Naive thymus-derived CD8-positive, alpha-beta T cell (primary cell): ENCODE results near the gene CCL1. TPM values are rescaled to one million over a fixed set of nuclear protein-coding genes. Genes with fewer than 3 reads are reported as not detected.
"Not testable (repeated sequence)": the region's sequence is repeated elsewhere in the genome, so short reads cannot be mapped to it uniquely, and the experiment has no call there.

Source experiments
- ATAC-seq, 2 donors: fragments of 150-1000 bp; cut with Tn5 transposase in 1 of 2; sonication (Bioruptor Pico), chemical (Tn5 transposase) in 1 of 2; 1 replicate in 1 of 2; 2 replicates in 1 of 2; pipeline ENCODE4 v1.10.0; 2021; ENCODE audit warnings: mild to moderate bottlenecking in 2 of 2, moderate library complexity in 2 of 2
- POLR2A ChIA-PET: fragments of 350-600 bp; sonication (Branson Sonifier 250); formaldehyde crosslinking; loops from one replicate; lab custom pipeline; 2021; ENCODE audit warnings: antibody characterized with exemption; lab: Charles Lee
- DNase-seq, 10 donors: peaks; one replicate each; pipeline versions ENCODE4 v3.0.0 to v3.0.0-alpha.2; 2020 to 2022
- H3K27ac Mint-ChIP-seq, 10 donors: one replicate each; pipeline ENCODE4 v1.8.0; 2020 to 2022; ENCODE audit warnings: mild to moderate bottlenecking in 10 of 10, mixed read lengths in 10 of 10, moderate library complexity in 4 of 10, inconsistent platforms in 1 of 10
- H3K27me3 Mint-ChIP-seq, 5 donors: one replicate each; pipeline ENCODE4 v1.8.0; 2021 to 2022; ENCODE audit warnings: mixed read lengths in 5 of 5
- H3K36me3 Mint-ChIP-seq, 3 donors: one replicate each; pipeline ENCODE4 v1.8.0; 2020 to 2022; ENCODE audit warnings: mixed read lengths in 3 of 3, mild to moderate bottlenecking in 2 of 3, inconsistent platforms in 1 of 3
- H3K4me1 Mint-ChIP-seq, 4 donors: one replicate each; pipeline ENCODE4 v1.8.0; 2021 to 2022; ENCODE audit warnings: mixed read lengths in 4 of 4
- H3K4me3 Mint-ChIP-seq, 10 donors: one replicate each; pipeline ENCODE4 v1.8.0; 2020 to 2022; ENCODE audit warnings: mild to moderate bottlenecking in 10 of 10, mixed read lengths in 10 of 10, moderate library complexity in 6 of 10, inconsistent platforms in 1 of 10
- H3K9me3 Mint-ChIP-seq, 9 donors: one replicate each; pipeline ENCODE4 v1.8.0; 2020 to 2022; ENCODE audit warnings: mixed read lengths in 9 of 9, mild to moderate bottlenecking in 3 of 9, inconsistent platforms in 1 of 9, moderate library complexity in 1 of 9
- polyA plus RNA-seq, 3 donors: library from polyadenylated mRNA; unstranded; fragments of 300-500 nt; fragmentation: Illumina TruSeq; gene quantifications; one replicate each; pipeline ENCODE4 v1.2.3, GENCODE V29; 2021
- total RNA-seq, 8 experiments: library from RNA in 2 of 8; stranded (reverse) in 2 of 8; gene quantifications; one replicate each; pipeline ENCODE4 v1.2.3 and lab custom pipeline; 2021 to 2026

Gene CCL1
- total and polyA plus RNA-seq, 5 experiments from 2014 or later, result not detected

- ATAC-seq, result no peak
- Mint-ChIP-seq H3K4me1 (no peaks in the 10 kb centered on the region), H3K9me3 (no peaks in the 10 kb centered on the region), H3K4me3 (no peak overlapping the region), H3K36me3 (no peaks in the 10 kb centered on the region), H3K27ac (peak overlapping the region in 1 of 10 donors; percentile 24), H3K27me3 (peaks cover 14 to 62% (median 30%) of the 10 kb centered on the region in 5 donors)
- POLR2A ChIA-PET, result no interaction called here
- DNase-seq, result no peak
These were observed 21.1 kb downstream of the CCL1 start for GRCh38 chr17:34341916-34342315.

- Mint-ChIP-seq H3K27ac (no peak overlapping the region), H3K27me3 (peaks cover 14 to 59% (median 32%) of the 10 kb centered on the region in 5 donors), H3K9me3 (peaks cover 0 to 10% (median 0%) of the 10 kb centered on the region in 9 donors), H3K36me3 (no peaks in the 10 kb centered on the region), H3K4me3 (no peak overlapping the region), H3K4me1 (no peaks in the 10 kb centered on the region)
- POLR2A ChIA-PET, result no interaction called here
- no peak for DNase-seq
- ATAC-seq, result no peak
These were observed 23.8 kb downstream of the CCL1 start for GRCh38 chr17:34339138-34339770.

DNA sequence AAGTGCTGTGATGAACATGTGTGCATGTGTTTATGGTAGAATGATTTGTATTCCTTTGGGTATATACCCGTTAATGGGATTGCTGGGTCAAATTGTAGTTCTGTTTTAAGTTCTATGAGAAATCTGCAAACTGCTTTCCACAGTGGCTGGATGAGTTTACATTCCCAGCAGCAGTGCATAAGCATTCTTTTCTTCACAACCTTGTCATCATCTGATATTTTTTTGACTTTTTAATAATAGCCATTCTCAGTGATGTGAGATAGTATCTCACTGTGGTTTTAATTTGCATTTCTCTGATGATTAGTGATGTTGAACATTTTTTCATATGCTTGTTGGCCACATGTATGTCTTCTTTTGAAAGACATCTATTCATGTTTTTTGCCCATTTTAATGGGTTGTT is 25.3 kb downstream of the CCL1 start:
- DNase-seq, result no peak
- Mint-ChIP-seq H3K9me3 (peaks cover 0 to 10% (median 0%) of the 10 kb centered on the region in 9 donors), H3K4me3 (no peak overlapping the region), H3K4me1 (no peaks in the 10 kb centered on the region), H3K27ac (no peak overlapping the region), H3K27me3 (peaks cover 14 to 43% (median 27%) of the 10 kb centered on the region in 5 donors), H3K36me3 (no peaks in the 10 kb centered on the region)
- POLR2A ChIA-PET, result no interaction called here
- no peak for ATAC-seq

DNA sequence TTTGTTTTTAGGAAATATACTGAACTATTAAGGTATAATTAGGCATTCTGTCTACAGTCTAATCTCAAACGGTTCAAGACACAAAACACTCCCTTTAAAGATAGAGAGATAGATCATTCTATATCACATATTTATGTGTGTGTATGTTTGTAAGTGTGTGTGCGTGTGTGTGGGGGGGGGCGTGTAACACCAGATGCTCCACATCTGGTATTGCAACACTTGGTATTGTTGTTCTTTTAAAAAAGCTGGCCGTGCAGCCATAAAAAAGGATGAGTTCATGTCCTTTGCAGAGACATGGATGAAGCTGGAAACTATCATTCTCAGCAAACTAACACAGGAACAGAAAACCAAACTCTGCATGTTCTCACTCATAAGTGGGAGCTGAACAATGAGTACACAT is 35.5 kb downstream of the CCL1 start:
- H3K4me1 Mint-ChIP-seq, POLR2A ChIA-PET, DNase-seq, H3K4me3 Mint-ChIP-seq, ATAC-seq, H3K27ac Mint-ChIP-seq: not testable (repeated sequence)
- peaks cover 0 to 16% (median 0%) of the 10 kb centered on the region in 3 donors for H3K36me3 Mint-ChIP-seq
- peaks cover 6 to 31% (median 12%) of the 10 kb centered on the region in 5 donors for H3K27me3 Mint-ChIP-seq
- H3K9me3 Mint-ChIP-seq, result peaks cover 0 to 26% (median 9%) of the 10 kb centered on the region in 9 donors

DNA sequence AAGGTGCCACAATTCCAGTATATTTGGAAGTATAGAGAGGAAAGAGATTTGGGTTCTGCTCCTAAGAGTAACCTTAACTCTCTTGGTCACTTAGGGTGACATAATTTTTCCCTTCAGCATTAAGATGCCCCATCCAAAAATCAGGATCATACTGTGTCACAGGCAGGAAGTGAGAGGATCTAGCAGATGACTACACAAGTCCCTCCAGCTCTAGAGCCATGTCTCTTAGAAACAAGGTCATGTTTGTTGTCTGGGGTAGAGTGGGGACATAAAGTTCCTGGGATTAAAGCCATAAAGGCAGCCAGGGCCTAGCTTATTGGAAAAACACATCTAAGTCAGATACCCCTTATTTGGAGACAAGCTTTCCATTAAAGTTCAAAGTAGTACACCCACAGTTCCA is 41.1 kb downstream of the CCL1 start:
- H3K36me3 Mint-ChIP-seq, result peaks cover 0 to 16% (median 0%) of the 10 kb centered on the region in 3 donors
- no peak for ATAC-seq
- POLR2A ChIA-PET, result no interaction called here
- H3K9me3 Mint-ChIP-seq, result peaks cover 0 to 26% (median 9%) of the 10 kb centered on the region in 9 donors
- H3K4me3 Mint-ChIP-seq, result no peak overlapping the region
- H3K4me1 Mint-ChIP-seq, result no peaks in the 10 kb centered on the region
- no peak overlapping the region for H3K27ac Mint-ChIP-seq
- peaks cover 6 to 17% (median 16%) of the 10 kb centered on the region in 5 donors for H3K27me3 Mint-ChIP-seq
- no peak for DNase-seq

- ATAC-seq, result no peak
- H3K4me3 Mint-ChIP-seq, result no peak within 1 kb of the TSS
These were observed 44.0 kb downstream of the CCL1 start, which contains the start of gene CCL8 for GRCh38 chr17:34319039-34319483. Gene CCL8 (plus strand): TSS chr17:34319435. CDS start chr17:34319502, 67 bp downstream.

GRCh38 chr17:34318474-34318873 is 44.6 kb downstream of the CCL1 start:
- Mint-ChIP-seq H3K27ac (no peak overlapping the region), H3K4me1 (no peaks in the 10 kb centered on the region), H3K36me3 (no peaks in the 10 kb centered on the region), H3K9me3 (no peaks in the 10 kb centered on the region), H3K27me3 (peaks cover 3 to 15% (median 9%) of the 10 kb centered on the region in 5 donors), H3K4me3 (no peak overlapping the region)
- DNase-seq (no peak), ATAC-seq (no peak)
- POLR2A ChIA-PET, result no interaction called here

More at GRCh38 chr17:34319039-34319483, 44.0 kb downstream of the CCL1 start, which contains the start of gene CCL8:
- H3K4me1 Mint-ChIP-seq, result no peaks in the 10 kb centered on the region
- H3K27me3 Mint-ChIP-seq, result peaks cover 2 to 10% (median 9%) of the 10 kb centered on the region in 5 donors
- H3K36me3 Mint-ChIP-seq, result no peaks in the 10 kb centered on the region
- no peak for DNase-seq
- POLR2A ChIA-PET, result no interaction called here
- H3K9me3 Mint-ChIP-seq, result peaks cover 0 to 5% (median 0%) of the 10 kb centered on the region in 9 donors
- H3K27ac Mint-ChIP-seq, result no peak within 1 kb of the TSS

GRCh38 chr17:34314279-34314678 is 48.8 kb downstream of the CCL1 start:
- POLR2A ChIA-PET, result no interaction called here
- no peak overlapping the region for H3K4me3 Mint-ChIP-seq

DNA sequence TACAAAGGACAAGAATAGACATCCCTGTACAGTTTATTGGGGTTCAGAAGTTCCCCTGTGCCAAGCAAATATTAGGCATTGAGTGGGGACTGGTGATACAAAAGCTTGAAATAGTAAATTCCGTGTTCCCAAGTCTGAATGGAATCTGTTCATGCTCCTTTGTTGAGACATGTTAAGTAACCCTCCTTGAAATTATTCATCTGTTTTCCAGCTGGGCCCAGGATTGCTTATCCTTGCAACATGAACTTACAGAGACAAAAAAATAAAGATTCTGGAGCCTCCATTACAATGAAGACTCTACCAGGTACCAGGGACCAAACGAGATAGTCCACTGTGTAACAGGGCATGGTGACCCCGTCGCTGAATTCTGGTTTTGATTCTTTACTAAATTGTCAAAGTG is 49.9 kb downstream of the CCL1 start:
- Mint-ChIP-seq H3K9me3 (no peaks in the 10 kb centered on the region), H3K36me3 (no peaks in the 10 kb centered on the region), H3K27me3 (peaks cover 5 to 30% (median 12%) of the 10 kb centered on the region in 5 donors), H3K4me1 (no peaks in the 10 kb centered on the region), H3K27ac (no peak overlapping the region), H3K4me3 (no peak overlapping the region)
- no peak for ATAC-seq
- POLR2A ChIA-PET, result no interaction called here
- DNase-seq, result no peak

More at GRCh38 chr17:34314279-34314678, 48.8 kb downstream of the CCL1 start:
- peaks cover 5 to 30% (median 12%) of the 10 kb centered on the region in 5 donors for H3K27me3 Mint-ChIP-seq
- DNase-seq (no peak), ATAC-seq (no peak)
- no peak overlapping the region for H3K27ac Mint-ChIP-seq
- H3K9me3 Mint-ChIP-seq, result no peaks in the 10 kb centered on the region
- no peaks in the 10 kb centered on the region for H3K36me3 Mint-ChIP-seq
- no peaks in the 10 kb centered on the region for H3K4me1 Mint-ChIP-seq

GRCh38 chr17:34312080-34312479 is 51.0 kb downstream of the CCL1 start:
- Mint-ChIP-seq H3K27ac (no peak overlapping the region), H3K27me3 (peaks cover 5 to 30% (median 12%) of the 10 kb centered on the region in 5 donors), H3K36me3 (no peaks in the 10 kb centered on the region), H3K4me1 (no peaks in the 10 kb centered on the region), H3K4me3 (no peak overlapping the region), H3K9me3 (no peaks in the 10 kb centered on the region)
- POLR2A ChIA-PET, result no interaction called here
- DNase-seq (no peak), ATAC-seq (no peak)

- no peak for ATAC-seq
These were observed 51.7 kb downstream of the CCL1 start for GRCh38 chr17:34311291-34311690.

More at GRCh38 chr17:34311291-34311690, 51.7 kb downstream of the CCL1 start:
- Mint-ChIP-seq H3K4me3 (no peak overlapping the region), H3K4me1 (no peaks in the 10 kb centered on the region), H3K36me3 (no peaks in the 10 kb centered on the region), H3K27ac (no peak overlapping the region), H3K27me3 (peaks cover 5 to 30% (median 12%) of the 10 kb centered on the region in 5 donors), H3K9me3 (no peaks in the 10 kb centered on the region)
- DNase-seq, result no peak
- POLR2A ChIA-PET, result no interaction called here
